ENCODE results near the gene AMMECR1.

Gene AMMECR1

GRCh38 chrX:110162131-110162530 is 155.8 kb downstream of the AMMECR1 start:
- DNase-seq (ENCODE audit: low read depth): no peak
- no peak for TF ChIP-seq POLR2A (IDR thresholded peaks at IDR 0.05; ENCODE audit: extremely low read depth, insufficient read length)
- TF ChIP-seq MAX (IDR thresholded peaks at IDR 0.05; ENCODE audit: low read depth, low read length): no peak
- no peak for TF ChIP-seq CTCF (IDR thresholded peaks at IDR 0.05; ENCODE audit: low read depth, low read length)

GRCh38 chrX:110161361-110161686 is 156.6 kb downstream of the AMMECR1 start:
- no peak for TF ChIP-seq MYC (IDR thresholded peaks at IDR 0.05; ENCODE audit: low read depth, low read length)
- TF ChIP-seq CTCF (IDR thresholded peaks at IDR 0.05; ENCODE audit: low read depth, low read length): no peak
- TF ChIP-seq MAX (IDR thresholded peaks at IDR 0.05; ENCODE audit: low read depth, low read length): no peak
- no peak for TF ChIP-seq POLR2A (IDR thresholded peaks at IDR 0.05; ENCODE audit: extremely low read depth, insufficient read length)
- no peak overlapping the region for H3K4me3 ChIP-seq (ENCODE audit: low read depth, low read length)
- no peak for DNase-seq (ENCODE audit: low read depth)

More at GRCh38 chrX:110162131-110162530, 155.8 kb downstream of the AMMECR1 start:
- H3K4me3 ChIP-seq (ENCODE audit: low read depth, low read length): no peak overlapping the region

GRCh38 chrX:110159865-110160264 is 158.0 kb downstream of the AMMECR1 start:
- no peak overlapping the region for H3K4me3 ChIP-seq (ENCODE audit: low read depth, low read length)
- no peak for DNase-seq (ENCODE audit: low read depth)
- TF ChIP-seq MYC (IDR thresholded peaks at IDR 0.05; ENCODE audit: low read depth, low read length) (no peak), POLR2A (IDR thresholded peaks at IDR 0.05; ENCODE audit: extremely low read depth, insufficient read length) (no peak), CTCF (IDR thresholded peaks at IDR 0.05; ENCODE audit: low read depth, low read length) (no peak), MAX (IDR thresholded peaks at IDR 0.05; ENCODE audit: low read depth, low read length) (no peak)

- DNase-seq (ENCODE audit: low read depth): no peak
- TF ChIP-seq POLR2A (IDR thresholded peaks at IDR 0.05; ENCODE audit: extremely low read depth, insufficient read length) (no peak), MAX (IDR thresholded peaks at IDR 0.05; ENCODE audit: low read depth, low read length) (no peak), CTCF (IDR thresholded peaks at IDR 0.05; ENCODE audit: low read depth, low read length) (no peak), MYC (IDR thresholded peaks at IDR 0.05; ENCODE audit: low read depth, low read length) (no peak)
These were observed 158.7 kb downstream of the AMMECR1 start for GRCh38 chrX:110159235-110159634.

GRCh38 chrX:110157444-110157843 is 160.4 kb downstream of the AMMECR1 start:
- no peak for TF ChIP-seq MAX (IDR thresholded peaks at IDR 0.05; ENCODE audit: low read depth, low read length)
- TF ChIP-seq MYC (IDR thresholded peaks at IDR 0.05; ENCODE audit: low read depth, low read length): no peak
- no peak for TF ChIP-seq CTCF (IDR thresholded peaks at IDR 0.05; ENCODE audit: low read depth, low read length)
- no peak for TF ChIP-seq POLR2A (IDR thresholded peaks at IDR 0.05; ENCODE audit: extremely low read depth, insufficient read length)
- H3K4me3 ChIP-seq (ENCODE audit: low read depth, low read length): no peak overlapping the region
- no peak for DNase-seq (ENCODE audit: low read depth)

More at GRCh38 chrX:110159235-110159634, 158.7 kb downstream of the AMMECR1 start:
- H3K4me3 ChIP-seq (ENCODE audit: low read depth, low read length): no peak overlapping the region

All from NB4 (cell line).